ENCODE results near the gene TAPBP. TPM values are rescaled to one million over a fixed set of nuclear protein-coding genes. Genes with fewer than 3 reads are reported as not detected.

Gene TAPBP
- total and polyA plus RNA-seq, 2 donors (not counting 1 experiment from before 2014, with no cell fraction given), result 50.3 to 56.0 TPM

GRCh38 chr6:33273924-33274902, 39.7 kb downstream of the TAPBP start:
- peak overlapping the region; percentile 100 for H3K4me2 ChIP-seq (ENCODE audit: extremely low read depth, insufficient read depth, low read length)
- H3K9me3 ChIP-seq (ENCODE audit: control insufficient read depth, insufficient read depth, low read depth, low read length), result no peaks in the 10 kb centered on the region
- peaks cover 26% of the 10 kb centered on the region for H3K36me3 ChIP-seq (ENCODE audit: control insufficient read depth, insufficient read depth, low read length)
- H3K27me3 ChIP-seq (ENCODE audit: control insufficient read depth, insufficient read depth, low read length), result no peaks in the 10 kb centered on the region
- H2AFZ ChIP-seq (ENCODE audit: low read length), result no peak overlapping the region
- TF ChIP-seq CTCF (conservative IDR thresholded peaks at IDR 0.05 in 1 of 2, IDR thresholded peaks at IDR 0.05 in 1 of 2; ENCODE audit: low read depth in 1 of 2, low read length in 2 of 2) (no peak), EZH2 (IDR thresholded peaks at IDR 0.05; ENCODE audit: low read length, missing control alignments) (no peak)
- DNase-seq (ENCODE audit: low read depth in 2 of 2), result no peak
- peaks cover 19% of the 10 kb centered on the region for H3K4me1 ChIP-seq (ENCODE audit: control insufficient read depth, extremely low read depth, insufficient read depth, low read length)
- H3K9ac ChIP-seq (ENCODE audit: insufficient read depth, low read length), result no peak overlapping the region
- peaks cover 51% of the 10 kb centered on the region for H3K79me2 ChIP-seq (ENCODE audit: control insufficient read depth, insufficient read depth, low read length)
- peak overlapping the region; percentile 35 to 97 (median 92) for H3K4me3 ChIP-seq (replicated peaks in 1 of 4; ENCODE audit: control extremely low read depth in 1 of 4, insufficient read depth in 1 of 4, low read depth in 3 of 4, low read length in 4 of 4)
- H4K20me1 ChIP-seq (ENCODE audit: control insufficient read depth, extremely low read depth, insufficient read depth, low read length), result no peaks in the 10 kb centered on the region
- H3K27ac ChIP-seq (ENCODE audit: insufficient read depth, low read length), result peak overlapping the region; percentile 30

- H3K79me2 ChIP-seq (ENCODE audit: control insufficient read depth, insufficient read depth, low read length), result peaks cover 51% of the 10 kb centered on the region
- H3K9me3 ChIP-seq (ENCODE audit: control insufficient read depth, insufficient read depth, low read depth, low read length), result no peaks in the 10 kb centered on the region
- no peaks in the 10 kb centered on the region for H4K20me1 ChIP-seq (ENCODE audit: control insufficient read depth, extremely low read depth, insufficient read depth, low read length)
- peak overlapping the region; percentile 95 for H3K27ac ChIP-seq (ENCODE audit: insufficient read depth, low read length)
- peak overlapping the region; percentile 100 for H3K4me2 ChIP-seq (ENCODE audit: extremely low read depth, insufficient read depth, low read length)
- peak overlapping the region; percentile 78 for H3K9ac ChIP-seq (ENCODE audit: insufficient read depth, low read length)
- no peak for TF ChIP-seq EZH2 (IDR thresholded peaks at IDR 0.05; ENCODE audit: low read length, missing control alignments)
- TF ChIP-seq CTCF (conservative IDR thresholded peaks at IDR 0.05 in 1 of 2, IDR thresholded peaks at IDR 0.05 in 1 of 2; ENCODE audit: low read depth in 1 of 2, low read length in 2 of 2), result no peak
- H2AFZ ChIP-seq (ENCODE audit: low read length), result no peak overlapping the region
- H3K4me1 ChIP-seq (ENCODE audit: control insufficient read depth, extremely low read depth, insufficient read depth, low read length), result peaks cover 19% of the 10 kb centered on the region
- H3K36me3 ChIP-seq (ENCODE audit: control insufficient read depth, insufficient read depth, low read length), result peaks cover 24% of the 10 kb centered on the region
- H3K27me3 ChIP-seq (ENCODE audit: control insufficient read depth, insufficient read depth, low read length), result no peaks in the 10 kb centered on the region
- DNase-seq (ENCODE audit: low read depth in 2 of 2), result peak in 1 of 2 donors; percentile 11
- peak overlapping the region; percentile 75 to 97 (median 92) for H3K4me3 ChIP-seq (replicated peaks in 1 of 4; ENCODE audit: control extremely low read depth in 1 of 4, insufficient read depth in 1 of 4, low read depth in 3 of 4, low read length in 4 of 4)
Measured at GRCh38 chr6:33273129-33273923, 40.6 kb downstream of the TAPBP start.

All from fibroblast of lung (primary cell).